Measurements from ENCODE around the gene B3GALT5. TPM values are rescaled to one million over a fixed set of nuclear protein-coding genes. Genes with fewer than 3 reads are reported as not detected.

B3GALT5 gene
- total and polyA plus RNA-seq, 8 donors: 0.03 to 1.5 (median 1.1) TPM

DNA sequence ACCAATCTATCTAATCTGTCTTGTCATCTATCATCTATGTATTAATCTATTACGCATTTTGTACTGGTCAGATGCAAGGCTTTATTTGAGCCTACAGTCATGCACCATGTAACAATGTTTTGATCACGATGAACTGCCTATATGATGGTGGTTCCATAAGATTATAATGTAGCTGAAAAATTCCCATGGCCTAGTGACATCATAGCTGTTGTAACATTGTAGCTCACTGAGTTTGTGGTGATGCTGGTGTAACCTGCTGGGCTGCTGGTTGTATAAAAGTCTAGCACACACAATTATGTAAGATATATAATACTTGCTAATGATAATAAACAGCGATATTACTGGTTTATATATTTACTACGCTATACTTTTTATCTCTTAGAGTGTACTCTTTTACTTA is 67.5 kb downstream of the B3GALT5 start:
- Histone ChIP-seq H3K4me3 (no peak overlapping the region), H3K36me3 (no peaks in the 10 kb centered on the region)
- TF ChIP-seq, protein P1, sequence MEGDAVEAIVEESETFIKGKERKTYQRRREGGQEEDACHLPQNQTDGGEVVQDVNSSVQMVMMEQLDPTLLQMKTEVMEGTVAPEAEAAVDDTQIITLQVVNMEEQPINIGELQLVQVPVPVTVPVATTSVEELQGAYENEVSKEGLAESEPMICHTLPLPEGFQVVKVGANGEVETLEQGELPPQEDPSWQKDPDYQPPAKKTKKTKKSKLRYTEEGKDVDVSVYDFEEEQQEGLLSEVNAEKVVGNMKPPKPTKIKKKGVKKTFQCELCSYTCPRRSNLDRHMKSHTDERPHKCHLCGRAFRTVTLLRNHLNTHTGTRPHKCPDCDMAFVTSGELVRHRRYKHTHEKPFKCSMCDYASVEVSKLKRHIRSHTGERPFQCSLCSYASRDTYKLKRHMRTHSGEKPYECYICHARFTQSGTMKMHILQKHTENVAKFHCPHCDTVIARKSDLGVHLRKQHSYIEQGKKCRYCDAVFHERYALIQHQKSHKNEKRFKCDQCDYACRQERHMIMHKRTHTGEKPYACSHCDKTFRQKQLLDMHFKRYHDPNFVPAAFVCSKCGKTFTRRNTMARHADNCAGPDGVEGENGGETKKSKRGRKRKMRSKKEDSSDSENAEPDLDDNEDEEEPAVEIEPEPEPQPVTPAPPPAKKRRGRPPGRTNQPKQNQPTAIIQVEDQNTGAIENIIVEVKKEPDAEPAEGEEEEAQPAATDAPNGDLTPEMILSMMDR (IDR thresholded peaks at IDR 0.05): no peak

DNA sequence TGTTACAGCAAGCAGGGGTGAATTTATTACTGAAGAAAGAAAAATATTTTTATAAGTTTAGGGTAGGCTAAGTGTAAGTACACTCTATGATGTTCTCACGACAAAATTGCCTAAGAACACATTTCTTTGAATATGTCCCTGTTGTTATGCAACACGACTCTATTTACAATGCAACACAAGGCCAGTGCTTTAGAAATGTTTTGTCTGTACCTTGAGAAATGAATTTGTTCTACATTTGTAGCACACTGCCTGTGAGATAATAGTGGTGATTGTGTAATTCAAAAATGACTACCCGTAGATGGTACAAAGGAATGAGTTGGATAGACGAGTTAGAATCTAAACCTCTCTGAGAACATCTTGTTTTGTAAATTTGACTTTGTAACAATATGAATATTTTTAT is 68.5 kb downstream of the B3GALT5 start:
- Histone ChIP-seq H3K36me3 (no peaks in the 10 kb centered on the region), H3K27ac (no peak overlapping the region), H3K9me3 (peaks cover 0 to 3% of the 10 kb centered on the region in 2 donors), H3K4me1 (no peaks in the 10 kb centered on the region), H3K4me3 (no peak overlapping the region), H3K27me3 (no peaks in the 10 kb centered on the region)
- DNase-seq (no peak), ATAC-seq (no peak)
- intact Hi-C loops (cut with DNase I): no loop called here
- TF ChIP-seq, protein P1 (IDR thresholded peaks at IDR 0.05): no peak

More for the DNA sequence above, 67.5 kb downstream of the B3GALT5 start:
- intact Hi-C loops (cut with DNase I): no loop called here
- Histone ChIP-seq H3K27ac (no peak overlapping the region), H3K27me3 (no peaks in the 10 kb centered on the region), H3K4me1 (no peaks in the 10 kb centered on the region), H3K9me3 (peaks cover 0 to 3% of the 10 kb centered on the region in 2 donors)
- ATAC-seq (no peak), DNase-seq (no peak)

DNA sequence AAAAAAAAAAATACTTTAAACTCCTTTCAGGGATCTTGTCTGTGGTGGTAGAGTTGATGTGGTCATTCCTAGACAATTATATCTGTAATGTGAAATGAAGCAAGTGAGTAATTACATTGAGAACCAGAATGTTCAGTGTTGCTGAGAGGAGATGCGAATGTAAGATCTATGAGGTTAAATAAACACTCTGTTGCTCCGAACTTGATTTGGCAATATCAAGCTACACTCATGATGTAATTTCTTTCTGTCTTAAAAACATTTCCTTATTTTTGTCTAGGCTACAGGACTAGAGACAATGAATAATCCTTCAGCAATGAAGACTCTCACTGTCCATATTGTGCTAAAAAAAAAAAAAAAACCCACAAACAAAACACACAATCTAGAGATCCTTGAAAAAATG is 69.1 kb downstream of the B3GALT5 start:
- Histone ChIP-seq H3K36me3 (no peaks in the 10 kb centered on the region), H3K27ac (no peak overlapping the region), H3K27me3 (no peaks in the 10 kb centered on the region), H3K4me1 (no peaks in the 10 kb centered on the region), H3K4me3 (no peak overlapping the region), H3K9me3 (peaks cover 0 to 3% of the 10 kb centered on the region in 2 donors)
- TF ChIP-seq, protein P1 (IDR thresholded peaks at IDR 0.05): no peak
- intact Hi-C loops (cut with DNase I): no loop called here
- DNase-seq (no peak), ATAC-seq (no peak)

DNA sequence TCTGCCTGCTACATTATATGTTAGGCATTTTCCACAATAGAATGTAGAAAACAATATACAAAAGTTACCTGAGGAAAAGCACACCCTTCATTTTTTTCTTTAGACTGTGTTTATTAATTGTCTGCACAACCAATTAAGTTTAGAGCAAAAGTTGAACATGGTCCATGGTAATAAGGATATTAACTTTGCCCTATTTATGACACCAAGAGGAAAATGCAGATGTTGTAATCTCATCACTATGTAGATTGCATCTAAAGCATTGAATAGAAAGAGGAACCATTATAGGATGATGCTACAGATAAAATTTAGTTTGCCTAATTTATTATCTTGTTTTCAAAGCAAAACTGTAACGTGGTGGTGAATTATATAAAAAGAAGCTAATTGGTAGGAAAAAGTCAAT is 72.5 kb downstream of the B3GALT5 start:
- Histone ChIP-seq H3K27ac (no peak overlapping the region), H3K4me1 (no peaks in the 10 kb centered on the region), H3K27me3 (no peaks in the 10 kb centered on the region), H3K36me3 (no peaks in the 10 kb centered on the region), H3K9me3 (no peaks in the 10 kb centered on the region), H3K4me3 (no peak overlapping the region)
- TF ChIP-seq, protein P1 (IDR thresholded peaks at IDR 0.05): no peak
- DNase-seq (no peak), ATAC-seq (no peak)
- intact Hi-C loops (cut with DNase I): no loop called here

DNA sequence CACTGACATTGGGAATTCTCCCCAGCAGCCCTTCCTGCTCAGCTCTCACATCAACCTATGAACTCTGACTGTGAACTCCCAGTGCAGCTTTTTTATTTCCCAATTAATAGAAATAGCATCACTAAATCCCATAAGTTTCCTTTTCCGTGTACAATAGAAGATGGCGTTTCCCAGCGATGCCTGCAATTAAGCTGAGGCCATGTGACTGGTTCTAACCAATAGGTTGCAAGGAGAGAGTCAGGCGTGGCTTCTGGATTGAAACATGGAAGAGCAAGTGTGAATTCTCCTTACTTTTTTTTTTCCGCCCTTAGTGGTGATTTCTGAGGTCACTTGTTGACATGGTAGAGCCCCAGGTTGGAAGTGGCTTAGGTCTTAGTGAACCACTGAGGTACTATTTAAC is 73.3 kb downstream of the B3GALT5 start:
- intact Hi-C loops (cut with DNase I): no loop called here
- H3K36me3 ChIP-seq: no peaks in the 10 kb centered on the region
- H3K4me3 ChIP-seq: no peak overlapping the region
- no peaks in the 10 kb centered on the region for H3K4me1 ChIP-seq
- H3K27ac ChIP-seq: no peak overlapping the region
- ATAC-seq (no peak), DNase-seq (no peak)
- H3K9me3 ChIP-seq: no peaks in the 10 kb centered on the region
- H3K27me3 ChIP-seq: no peaks in the 10 kb centered on the region
- TF ChIP-seq, protein P1 (IDR thresholded peaks at IDR 0.05): no peak
